KMS-11 (cell line): ENCODE measurements around the gene SCFD2.

Experiments used
- H2AFZ ChIP-seq: fragments of 200-600 bp; sonication (generic); 2 replicates; pipeline ENCODE4 v1.6.1; 2016; ENCODE audit warnings: antibody characterized with exemption, mixed run types, low read depth
- H3K27ac ChIP-seq: fragments of 200-600 bp; sonication (generic); 2 replicates; pipeline ENCODE4 v1.6.1; 2016; ENCODE audit warnings: mild to moderate bottlenecking, mixed run types
- H3K27me3 ChIP-seq: fragments of 200-600 bp; sonication (generic); 2 replicates; pipeline ENCODE4 v1.6.1; 2017; ENCODE audit warnings: mild to moderate bottlenecking, low read depth, mixed run types, moderate library complexity; ENCODE audit not compliant: insufficient read depth
- H3K36me3 ChIP-seq: fragments of 200-600 bp; sonication (generic); 2 replicates; pipeline ENCODE4 v1.6.1; 2017; ENCODE audit warnings: mild to moderate bottlenecking, mixed run types; ENCODE audit not compliant: insufficient read depth
- H3K4me1 ChIP-seq: fragments of 200-600 bp; sonication (generic); 2 replicates; pipeline ENCODE4 v1.6.1; 2016; ENCODE audit warnings: mild to moderate bottlenecking, low read depth, mixed run types; ENCODE audit not compliant: poor library complexity, severe bottlenecking
- H3K4me2 ChIP-seq: fragments of 200-600 bp; sonication (generic); 2 replicates; pipeline ENCODE4 v1.7.0; 2016; ENCODE audit warnings: mild to moderate bottlenecking, mixed run types
- H3K4me3 ChIP-seq: fragments of 200-600 bp; sonication (generic); IDR thresholded peaks from 2 replicates; pipeline ENCODE4 v1.6.1; 2017; ENCODE audit warnings: low read depth, low read length, mixed read lengths; ENCODE audit not compliant: insufficient read depth
- H3K79me2 ChIP-seq: fragments of 200-600 bp; sonication (generic); 2 replicates; pipeline ENCODE4 v1.6.1; 2016; ENCODE audit warnings: low read depth, mixed run types; ENCODE audit not compliant: insufficient read depth
- H3K9ac ChIP-seq: fragments of 200-600 bp; sonication (generic); 2 replicates; pipeline ENCODE4 v1.6.1; 2016; ENCODE audit warnings: mild to moderate bottlenecking, mixed run types
- H4K20me1 ChIP-seq: fragments of 200-600 bp; sonication (generic); 2 replicates; pipeline ENCODE4 v1.6.1; 2016; ENCODE audit warnings: mild to moderate bottlenecking, mixed run types; ENCODE audit not compliant: insufficient read depth
- TF ChIP-seq, protein P1 (sequence below): fragments of 200-600 bp; sonication (generic); conservative IDR thresholded peaks from 2 replicates; pipeline ENCODE4 v1.6.1; 2017; ENCODE audit warnings: low read depth, mild to moderate bottlenecking, antibody characterized with exemption, low read length, moderate library complexity, mixed read lengths

SCFD2 gene

DNA sequence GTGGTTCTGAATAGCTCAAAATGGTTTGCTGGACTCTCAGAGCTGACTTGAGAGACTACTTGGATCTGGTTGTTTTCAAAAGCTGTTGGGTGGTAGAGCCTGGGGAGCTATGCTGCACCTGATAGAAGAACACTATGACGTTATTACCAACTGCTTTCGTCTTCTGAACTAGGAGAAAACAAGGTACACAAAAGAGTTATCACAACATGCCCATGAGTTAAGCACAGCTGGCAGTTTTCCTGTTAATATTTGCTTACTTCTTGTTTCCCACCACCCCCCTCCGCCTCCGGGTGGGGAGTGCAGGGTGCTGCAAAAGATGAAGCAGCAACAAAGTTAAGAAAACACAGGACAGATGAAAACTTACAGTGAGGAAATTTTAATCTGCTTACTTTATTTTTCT is 434.6 kb downstream of the SCFD2 start:
- TF ChIP-seq, protein P1, sequence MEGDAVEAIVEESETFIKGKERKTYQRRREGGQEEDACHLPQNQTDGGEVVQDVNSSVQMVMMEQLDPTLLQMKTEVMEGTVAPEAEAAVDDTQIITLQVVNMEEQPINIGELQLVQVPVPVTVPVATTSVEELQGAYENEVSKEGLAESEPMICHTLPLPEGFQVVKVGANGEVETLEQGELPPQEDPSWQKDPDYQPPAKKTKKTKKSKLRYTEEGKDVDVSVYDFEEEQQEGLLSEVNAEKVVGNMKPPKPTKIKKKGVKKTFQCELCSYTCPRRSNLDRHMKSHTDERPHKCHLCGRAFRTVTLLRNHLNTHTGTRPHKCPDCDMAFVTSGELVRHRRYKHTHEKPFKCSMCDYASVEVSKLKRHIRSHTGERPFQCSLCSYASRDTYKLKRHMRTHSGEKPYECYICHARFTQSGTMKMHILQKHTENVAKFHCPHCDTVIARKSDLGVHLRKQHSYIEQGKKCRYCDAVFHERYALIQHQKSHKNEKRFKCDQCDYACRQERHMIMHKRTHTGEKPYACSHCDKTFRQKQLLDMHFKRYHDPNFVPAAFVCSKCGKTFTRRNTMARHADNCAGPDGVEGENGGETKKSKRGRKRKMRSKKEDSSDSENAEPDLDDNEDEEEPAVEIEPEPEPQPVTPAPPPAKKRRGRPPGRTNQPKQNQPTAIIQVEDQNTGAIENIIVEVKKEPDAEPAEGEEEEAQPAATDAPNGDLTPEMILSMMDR, result no peak
- H2AFZ ChIP-seq, result no peak overlapping the region
- no peak overlapping the region for H3K9ac ChIP-seq
- no peak overlapping the region for H3K4me2 ChIP-seq
- H3K4me1 ChIP-seq, result no peaks in the 10 kb centered on the region
- H3K36me3 ChIP-seq, result no peaks in the 10 kb centered on the region
- H3K27ac ChIP-seq, result no peak overlapping the region
- H4K20me1 ChIP-seq, result no peaks in the 10 kb centered on the region
- H3K4me3 ChIP-seq, result no peak overlapping the region
- H3K27me3 ChIP-seq, result no peaks in the 10 kb centered on the region
- no peaks in the 10 kb centered on the region for H3K79me2 ChIP-seq

DNA sequence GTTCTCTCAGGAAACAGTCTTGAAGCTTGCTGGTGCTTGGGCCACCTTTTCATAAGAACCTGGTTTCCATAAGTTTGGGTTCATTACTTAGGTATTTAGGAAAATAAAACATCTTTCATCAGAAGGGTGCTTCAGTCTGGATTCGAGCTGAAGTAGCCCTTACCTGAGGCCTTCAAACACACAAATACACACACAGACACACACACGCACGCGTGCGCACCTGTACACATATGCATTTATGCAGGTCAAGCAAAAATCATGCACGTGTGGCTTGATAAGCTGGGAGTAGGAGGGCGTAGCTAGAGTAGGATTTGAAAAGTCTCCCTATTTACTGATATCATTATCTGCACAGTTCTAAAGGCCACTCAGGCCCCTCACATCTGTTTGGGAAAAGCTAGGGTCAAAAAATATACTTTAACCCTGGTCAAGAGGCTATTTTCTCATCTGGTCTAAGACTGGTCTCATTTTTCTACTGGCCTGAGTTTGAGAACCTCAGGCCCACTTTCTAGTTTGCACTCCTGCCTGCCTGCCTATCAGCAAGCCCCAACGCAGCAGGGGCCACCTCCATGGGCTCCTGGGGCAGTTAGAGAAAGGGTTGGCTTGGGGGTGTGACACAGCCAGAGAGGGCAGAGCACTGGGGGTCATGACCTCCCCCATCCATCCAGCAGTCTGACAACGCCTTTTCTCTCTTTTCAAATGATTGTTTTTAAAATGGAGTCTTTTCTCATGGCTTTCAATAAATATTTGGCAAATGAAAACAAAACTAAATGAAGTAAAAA is 439.5 kb downstream of the SCFD2 start:
- Histone ChIP-seq H3K27ac (no peak overlapping the region), H3K79me2 (no peaks in the 10 kb centered on the region), H3K4me2 (no peak overlapping the region), H3K27me3 (no peaks in the 10 kb centered on the region), H3K4me3 (no peak overlapping the region), H3K4me1 (no peaks in the 10 kb centered on the region), H3K36me3 (no peaks in the 10 kb centered on the region), H3K9ac (no peak overlapping the region), H2AFZ (no peak overlapping the region), H4K20me1 (no peaks in the 10 kb centered on the region)
- TF ChIP-seq, protein P1, result no peak

DNA sequence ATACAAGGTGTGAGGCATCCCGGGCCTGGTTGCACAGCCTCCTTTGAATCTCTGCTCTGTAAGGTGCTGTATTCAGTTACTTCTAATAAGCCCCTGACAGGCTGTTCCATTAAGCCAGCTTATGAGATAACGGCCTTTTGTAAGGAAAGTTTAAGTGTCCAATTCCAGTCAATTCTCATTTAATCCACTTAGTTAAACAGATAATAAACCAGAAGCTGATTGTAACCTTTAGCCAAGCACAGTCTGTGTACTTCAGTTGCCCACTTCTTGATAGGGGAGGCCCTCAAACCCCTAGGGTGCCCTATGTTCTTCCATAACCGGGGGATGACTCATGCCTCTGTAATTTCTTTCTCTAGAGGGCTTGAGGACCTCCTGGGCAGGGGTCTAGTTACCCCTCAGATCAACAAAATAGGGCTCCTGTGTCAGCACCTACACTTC is 440.3 kb downstream of the SCFD2 start:
- H3K4me3 ChIP-seq, result no peak overlapping the region
- no peaks in the 10 kb centered on the region for H4K20me1 ChIP-seq
- TF ChIP-seq, protein P1, result no peak
- H3K4me2 ChIP-seq, result no peak overlapping the region
- H2AFZ ChIP-seq, result no peak overlapping the region
- no peak overlapping the region for H3K27ac ChIP-seq
- H3K4me1 ChIP-seq, result no peaks in the 10 kb centered on the region
- H3K27me3 ChIP-seq, result no peaks in the 10 kb centered on the region
- no peak overlapping the region for H3K9ac ChIP-seq
- no peaks in the 10 kb centered on the region for H3K36me3 ChIP-seq
- H3K79me2 ChIP-seq, result no peaks in the 10 kb centered on the region

DNA sequence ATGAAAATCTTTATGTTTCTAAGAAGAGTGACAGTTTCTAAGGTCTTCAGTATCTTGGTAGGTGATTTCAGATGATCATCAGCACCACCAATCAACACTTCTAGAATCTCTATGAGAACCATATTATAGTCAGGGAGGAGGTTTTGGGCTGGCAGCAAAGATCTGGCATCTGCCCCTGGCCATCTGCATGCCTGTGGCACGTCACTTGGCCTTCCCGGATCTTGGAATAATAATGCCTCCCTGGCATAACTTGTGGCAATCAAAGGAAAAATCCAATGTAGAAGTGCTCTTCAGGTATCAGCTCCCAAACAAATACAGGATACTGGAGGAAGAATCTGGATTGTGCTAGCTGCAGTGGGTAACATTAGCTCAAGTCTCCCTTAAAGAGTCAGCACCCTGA is 446.4 kb downstream of the SCFD2 start:
- no peak overlapping the region for H3K9ac ChIP-seq
- TF ChIP-seq, protein P1, result no peak
- no peak overlapping the region for H3K27ac ChIP-seq
- no peaks in the 10 kb centered on the region for H3K79me2 ChIP-seq
- no peaks in the 10 kb centered on the region for H3K27me3 ChIP-seq
- no peaks in the 10 kb centered on the region for H3K36me3 ChIP-seq
- H3K4me2 ChIP-seq, result no peak overlapping the region
- H4K20me1 ChIP-seq, result no peaks in the 10 kb centered on the region
- H3K4me1 ChIP-seq, result no peaks in the 10 kb centered on the region
- no peak overlapping the region for H2AFZ ChIP-seq
- no peak overlapping the region for H3K4me3 ChIP-seq
